Mucosa of gallbladder (tissue), 1 donor: Measurements from ENCODE around the gene HCN2. TPM values are rescaled to one million over a fixed set of nuclear protein-coding genes. Genes with fewer than 3 reads are reported as not detected.

ENCODE experiments used
- DNase-seq: peaks from one replicate; pipeline ENCODE4 v3.0.0-alpha.2; 2020; ENCODE audit warnings: low spot score
- total RNA-seq: library from RNA; stranded (reverse); gene quantifications from one replicate; pipeline ENCODE4 v1.2.1, GENCODE V29; 2021
- donor health status: DM: no; HTN: no; CAD: no.

The HCN2 gene
- total RNA-seq, 1 donor from 2014 or later = 0.40 TPM

DNA sequence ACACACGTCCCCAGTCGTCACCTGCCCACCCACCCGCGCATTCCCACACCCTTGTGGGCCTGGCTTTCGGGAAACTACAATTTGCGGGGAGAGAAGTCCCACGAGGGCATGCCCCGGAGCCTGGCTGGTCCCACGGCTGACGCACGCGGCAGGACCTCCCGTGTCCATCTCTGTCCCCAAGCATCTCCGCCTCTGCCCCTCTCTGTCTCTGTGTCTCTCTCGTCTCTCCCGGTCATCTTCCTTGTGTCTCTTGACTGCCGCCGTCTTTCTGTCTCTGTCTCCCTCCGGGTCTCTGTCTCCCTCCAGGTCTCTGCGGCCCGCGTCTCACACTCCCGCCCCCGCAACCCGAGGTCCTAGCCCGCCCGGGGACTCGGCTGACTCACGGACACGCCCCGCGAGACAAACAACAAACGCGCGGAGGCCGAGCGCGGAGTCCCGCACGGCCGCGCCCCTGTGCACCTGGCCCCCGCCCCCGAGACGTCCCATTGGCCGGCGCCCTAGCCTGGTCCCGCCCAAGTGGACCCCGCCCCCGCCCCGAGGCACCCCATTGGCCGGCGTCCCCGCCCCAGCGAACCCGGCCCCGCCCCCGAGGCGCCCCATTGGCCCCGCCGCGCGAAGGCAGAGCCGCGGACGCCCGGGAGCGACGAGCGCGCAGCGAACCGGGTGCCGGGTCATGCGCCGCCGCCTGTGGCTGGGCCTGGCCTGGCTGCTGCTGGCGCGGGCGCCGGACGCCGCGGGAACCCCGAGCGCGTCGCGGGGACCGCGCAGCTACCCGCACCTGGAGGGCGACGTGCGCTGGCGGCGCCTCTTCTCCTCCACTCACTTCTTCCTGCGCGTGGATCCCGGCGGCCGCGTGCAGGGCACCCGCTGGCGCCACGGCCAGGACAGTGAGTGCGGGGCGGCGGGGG, 49.8 kb downstream of the HCN2 start, which contains the start of gene FGF22:
Gene FGF22 (plus strand): TSS at position 627 of the 908 bp plus-strand sequence. CDS start 47 bp downstream, at position 674.
- peak; percentile 92 for DNase-seq

DNA sequence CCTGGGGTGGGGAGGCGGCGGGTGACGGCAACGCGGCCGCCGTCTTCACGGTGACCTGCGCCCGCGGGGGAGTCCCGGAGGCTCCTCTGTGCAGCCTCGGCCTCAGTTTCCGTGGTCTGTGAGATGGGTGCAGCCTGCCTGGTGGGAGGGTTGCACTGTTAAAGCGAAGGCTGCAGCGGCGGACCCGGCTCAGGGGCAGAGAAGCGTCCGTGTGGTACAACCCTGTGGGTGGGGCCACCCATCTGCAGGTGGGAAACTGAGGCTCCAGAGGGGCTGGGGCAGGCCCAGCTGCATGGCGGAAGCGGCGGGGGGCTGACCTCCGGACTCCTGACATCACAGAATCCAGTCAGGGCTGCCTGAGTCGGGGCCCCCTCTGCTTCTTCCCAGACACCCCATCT, 50.5 kb downstream of the HCN2 start:
- DNase-seq = no peak

GRCh38 chr19:640606-641189, 51.0 kb downstream of the HCN2 start:
- DNase-seq = no peak

DNA sequence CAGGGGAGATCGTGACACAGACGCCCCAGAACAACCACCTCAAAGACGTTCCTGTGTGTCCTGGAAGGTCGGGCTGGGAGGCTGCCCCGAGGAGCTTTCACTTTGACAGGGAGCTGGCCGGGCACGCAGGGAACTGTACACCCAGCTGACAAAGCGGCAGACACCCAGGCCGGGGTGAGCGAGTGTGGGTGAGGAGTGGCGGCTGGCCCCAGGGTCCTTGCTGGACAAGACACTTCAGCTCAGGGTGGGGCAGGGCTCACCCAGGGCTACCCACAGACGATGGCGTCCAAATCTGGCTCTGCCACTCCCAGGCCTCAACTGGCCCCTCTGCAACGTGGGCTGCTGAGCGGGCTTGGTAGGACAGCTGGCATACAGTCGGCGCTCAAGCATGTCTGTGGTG, 52.0 kb downstream of the HCN2 start:
- DNase-seq = no peak

DNA sequence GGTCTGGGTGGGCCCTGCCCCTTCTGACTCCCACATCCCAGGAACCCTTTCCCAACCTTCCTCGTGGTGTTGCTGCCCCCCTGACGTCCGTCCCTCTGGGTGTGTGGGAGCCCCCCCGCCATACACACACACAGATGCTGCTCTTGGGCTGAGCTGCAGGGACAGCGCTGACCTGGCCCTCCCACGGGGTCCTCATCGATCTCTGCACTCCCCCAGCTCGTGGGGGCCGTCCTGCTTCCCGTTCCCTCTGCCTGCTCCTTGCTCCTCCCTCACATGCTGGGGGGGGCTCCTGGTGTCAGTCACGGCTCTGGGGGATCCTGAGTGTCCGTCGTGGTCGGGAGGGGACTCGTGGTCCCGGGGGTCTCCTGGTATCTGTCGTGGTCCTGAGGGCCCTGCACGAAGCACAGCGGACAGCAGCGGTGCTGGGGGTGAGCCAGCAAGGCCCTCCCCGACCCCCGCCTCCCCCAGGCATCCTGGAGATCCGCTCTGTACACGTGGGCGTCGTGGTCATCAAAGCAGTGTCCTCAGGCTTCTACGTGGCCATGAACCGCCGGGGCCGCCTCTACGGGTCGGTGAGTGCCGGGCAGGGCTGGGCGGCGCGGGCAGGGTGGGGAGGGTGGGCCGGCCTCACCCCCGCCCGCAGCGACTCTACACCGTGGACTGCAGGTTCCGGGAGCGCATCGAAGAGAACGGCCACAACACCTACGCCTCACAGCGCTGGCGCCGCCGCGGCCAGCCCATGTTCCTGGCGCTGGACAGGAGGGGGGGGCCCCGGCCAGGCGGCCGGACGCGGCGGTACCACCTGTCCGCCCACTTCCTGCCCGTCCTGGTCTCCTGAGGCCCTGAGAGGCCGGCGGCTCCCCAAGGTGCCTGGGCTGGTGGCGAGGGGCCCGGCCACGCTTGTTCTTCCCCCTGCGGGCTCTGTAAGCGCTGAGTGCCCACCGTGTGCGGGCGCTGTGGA, 53.4 kb downstream of the HCN2 start:
- DNase-seq = no peak

GRCh38 chr19:643736-644135, 54.1 kb downstream of the HCN2 start:
- no peak for DNase-seq

GRCh38 chr19:644363-644762, 54.7 kb downstream of the HCN2 start:
- no peak for DNase-seq

DNA sequence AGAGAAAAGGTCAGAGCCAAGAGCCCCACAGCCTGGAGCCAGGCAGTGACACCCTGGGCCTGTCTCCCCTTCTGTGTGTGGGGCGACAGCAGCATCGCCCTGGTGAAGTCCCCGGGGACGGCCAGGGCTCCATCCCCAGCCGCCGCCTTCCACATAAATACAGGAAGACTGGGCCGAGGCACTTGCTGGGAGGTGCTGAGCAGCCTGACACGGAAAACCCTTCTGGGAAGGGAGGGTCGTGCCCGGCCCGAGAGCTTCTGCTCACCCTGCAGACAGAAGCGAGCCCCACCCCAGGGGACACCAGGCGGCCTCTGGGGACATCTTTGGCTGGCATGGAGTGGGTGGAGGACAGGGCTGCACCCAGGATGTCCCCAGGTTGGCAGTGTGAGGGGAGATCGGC, 55.1 kb downstream of the HCN2 start:
- no peak for DNase-seq

GRCh38 chr19:645912-646778, 56.5 kb downstream of the HCN2 start:
- no peak for DNase-seq

DNA sequence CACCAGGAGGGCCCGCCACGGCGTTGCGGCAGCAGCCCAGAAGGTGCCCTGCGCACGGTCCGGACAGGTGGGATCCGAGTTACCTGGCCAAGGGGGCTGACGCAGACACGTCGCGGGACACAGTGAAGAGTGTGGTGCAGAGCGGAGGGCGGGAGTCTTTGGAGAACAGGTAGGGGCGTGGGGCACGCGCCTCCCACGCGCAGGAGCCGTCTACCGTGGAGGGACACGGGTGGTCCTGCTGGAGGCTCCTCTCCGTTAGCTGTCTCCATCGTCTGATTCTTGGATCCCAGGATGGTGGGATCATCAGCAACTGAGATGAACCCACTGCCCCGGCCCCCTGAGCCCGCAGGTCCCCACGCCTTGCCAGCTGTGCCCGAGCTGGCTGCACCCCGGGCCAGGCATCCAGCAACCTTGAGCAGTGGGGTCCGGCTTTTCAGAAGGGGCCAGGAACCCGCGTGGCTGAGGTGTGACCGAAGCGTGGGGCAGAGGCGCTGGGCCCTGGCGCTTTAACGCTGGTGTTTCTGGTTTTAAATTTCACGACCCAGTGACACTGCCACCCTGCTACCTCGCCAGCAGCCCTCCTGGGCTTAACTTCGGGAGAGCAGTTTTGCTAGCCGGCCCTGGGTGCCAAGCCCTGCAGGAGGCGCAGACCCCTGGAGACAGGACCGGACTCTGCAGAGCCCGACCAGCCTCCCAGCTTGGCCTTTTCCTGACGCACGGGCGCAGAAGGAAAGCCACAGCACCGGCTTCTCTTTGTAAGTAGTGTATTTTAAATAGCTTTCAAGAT, 57.3 kb downstream of the HCN2 start:
- DNase-seq = no peak

DNA sequence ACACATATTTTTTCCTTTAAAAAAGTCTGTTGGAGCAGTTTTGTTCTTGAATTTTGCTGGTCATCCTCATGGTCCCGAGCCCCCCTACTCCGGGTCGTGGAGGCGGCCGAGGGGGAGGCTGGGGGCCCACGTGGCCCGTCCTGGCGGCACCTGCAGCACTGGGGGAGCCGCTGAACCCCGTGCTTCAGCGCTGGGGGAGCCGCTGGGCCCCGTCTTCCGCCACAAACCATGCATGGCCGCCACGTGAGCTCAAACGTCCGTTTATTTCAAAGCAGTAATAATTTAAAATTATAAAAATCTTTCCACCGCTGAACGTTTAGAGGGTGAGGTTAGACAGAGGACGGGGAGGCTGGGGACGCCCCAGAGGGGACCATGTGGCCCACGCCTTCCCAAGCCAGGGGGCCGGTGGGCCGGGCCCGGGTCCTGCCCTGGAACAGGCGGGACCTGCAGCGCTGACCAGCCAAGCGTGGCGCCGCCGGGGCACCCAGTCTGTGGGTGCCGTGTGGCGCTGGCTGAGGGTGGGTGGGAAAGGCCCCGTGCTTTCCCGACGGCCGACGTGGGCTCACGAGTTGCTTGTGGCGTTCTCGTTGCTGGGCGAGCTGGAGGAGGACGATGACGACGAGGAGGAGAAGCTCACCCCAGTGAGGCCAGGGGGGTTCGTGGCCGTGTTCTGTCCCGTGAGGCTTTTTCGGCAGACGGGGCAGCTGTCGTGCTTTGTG, 58.0 kb downstream of the HCN2 start:
- DNase-seq = no peak

DNA sequence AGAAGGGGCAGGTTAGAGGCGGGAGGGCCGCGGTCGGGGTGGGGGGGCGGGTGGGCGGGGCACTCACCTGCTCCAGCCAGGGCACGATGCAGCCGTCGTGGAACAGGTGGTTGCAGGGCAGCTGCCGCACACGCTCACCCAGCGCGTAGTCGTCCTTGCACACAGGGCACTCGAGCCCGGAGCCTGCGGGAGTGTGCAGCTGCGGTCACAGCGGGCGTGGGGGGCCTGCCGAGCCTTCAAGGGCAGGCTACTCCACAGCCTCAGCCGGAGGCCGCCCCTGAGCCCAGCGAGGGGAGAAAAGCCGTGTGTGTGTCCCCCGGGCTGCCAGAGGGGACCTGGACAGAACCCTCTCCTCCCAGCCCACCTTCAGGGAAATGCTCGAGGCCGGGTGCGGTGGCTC, 58.6 kb downstream of the HCN2 start:
- DNase-seq = no peak

- DNase-seq = no peak
Measured at GRCh38 chr19:648904-649801, 59.5 kb downstream of the HCN2 start.

DNA sequence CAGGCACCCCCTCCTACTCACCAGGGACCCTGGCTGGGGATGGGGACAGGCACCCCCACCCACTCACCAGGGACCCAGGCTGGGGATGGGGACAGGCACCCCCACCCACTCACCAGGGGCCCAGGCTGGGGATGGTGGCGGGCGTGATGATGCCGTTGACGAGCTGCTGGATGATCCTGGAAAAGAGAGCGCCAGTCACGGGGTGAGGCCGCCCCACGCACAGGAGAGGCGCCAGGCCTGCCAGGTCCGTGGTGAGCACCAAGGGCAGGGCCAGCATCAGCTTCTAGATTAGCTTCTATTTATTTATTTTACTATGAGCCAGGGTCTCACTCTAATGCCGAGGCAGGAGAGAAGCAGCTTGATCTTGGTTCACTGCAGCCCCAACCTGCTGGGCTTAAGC, 60.4 kb downstream of the HCN2 start:
- DNase-seq = no peak

- no peak for DNase-seq
Measured at GRCh38 chr19:651114-651818, 61.6 kb downstream of the HCN2 start.

GRCh38 chr19:651991-652390, 62.3 kb downstream of the HCN2 start:
- DNase-seq = no peak

DNA sequence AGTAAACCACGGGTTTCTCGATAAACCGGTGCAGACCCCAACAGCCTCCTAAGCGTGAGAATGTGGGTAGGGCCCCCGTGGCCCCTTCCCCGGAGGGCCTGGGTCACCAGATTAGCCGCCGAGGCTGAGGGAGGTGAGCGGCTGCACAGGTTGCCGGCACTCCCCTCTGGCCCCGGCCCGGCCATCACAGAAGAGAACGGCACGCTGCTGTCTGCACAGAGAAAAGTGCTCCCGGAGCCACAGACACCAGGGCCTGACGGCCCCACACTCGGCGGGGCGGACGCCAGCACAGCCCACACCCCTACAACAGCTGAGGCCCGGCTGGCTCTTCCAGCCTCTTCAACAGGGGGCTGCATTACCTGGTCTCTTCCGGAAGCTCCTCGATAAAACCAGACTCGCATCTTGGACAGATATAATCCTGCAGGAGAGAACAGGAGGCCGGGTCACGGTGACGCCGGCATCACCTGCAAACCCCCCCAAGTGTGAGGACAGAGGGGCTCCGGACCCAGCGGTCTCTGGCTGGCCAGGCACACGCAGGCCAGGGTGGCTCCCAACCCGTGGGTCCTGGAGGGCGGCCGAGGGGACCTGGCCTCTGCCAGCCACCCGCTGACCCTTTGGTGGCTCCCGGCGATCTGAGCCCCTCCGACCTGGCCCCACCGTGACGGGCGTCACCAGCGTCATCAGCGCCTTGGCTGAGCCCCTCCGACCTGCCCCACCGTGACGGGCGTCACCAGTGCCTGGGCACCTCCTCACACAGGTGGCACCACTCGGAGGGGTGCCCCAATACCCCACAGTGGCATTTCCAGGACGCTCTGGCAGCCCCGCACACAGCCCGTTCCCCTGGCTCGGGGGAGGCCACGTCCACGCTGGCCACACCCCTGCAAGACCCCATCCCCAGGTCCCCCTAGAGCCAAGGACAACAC, 63.0 kb downstream of the HCN2 start:
- no peak for DNase-seq
